HG03196 (cell line): ENCODE results near the gene KRTAP10-4.

Source experiments
- ATAC-seq: cut with Tn5 transposase; IDR thresholded peaks from one replicate; pipeline ENCODE4 v1.9.1; 2021; ENCODE audit not compliant: unreplicated experiment

Gene KRTAP10-4

DNA sequence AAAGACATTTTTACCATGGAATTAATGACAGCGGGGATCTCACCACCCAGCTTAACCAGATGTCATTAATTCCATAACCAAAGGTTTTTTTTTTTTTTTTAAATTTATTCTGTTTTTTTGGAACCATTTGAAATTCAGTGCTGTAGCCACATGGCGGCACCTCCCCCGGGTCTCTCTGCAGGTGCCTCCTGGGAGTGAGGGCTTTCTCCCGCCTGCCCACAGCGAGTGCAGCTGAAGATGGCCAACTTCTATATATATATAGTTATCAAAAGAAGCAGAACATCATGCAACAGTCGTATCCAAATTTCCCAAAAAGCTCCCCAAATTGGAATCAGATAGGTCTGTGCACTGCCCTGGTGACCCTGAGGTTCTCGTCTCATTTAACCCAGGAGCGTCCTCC is 41.9 kb downstream of the KRTAP10-4 start:
- ATAC-seq, result no peak

- ATAC-seq, result no peak
These were observed 42.5 kb downstream of the KRTAP10-4 start for GRCh38 chr21:44615911-44616590.

DNA sequence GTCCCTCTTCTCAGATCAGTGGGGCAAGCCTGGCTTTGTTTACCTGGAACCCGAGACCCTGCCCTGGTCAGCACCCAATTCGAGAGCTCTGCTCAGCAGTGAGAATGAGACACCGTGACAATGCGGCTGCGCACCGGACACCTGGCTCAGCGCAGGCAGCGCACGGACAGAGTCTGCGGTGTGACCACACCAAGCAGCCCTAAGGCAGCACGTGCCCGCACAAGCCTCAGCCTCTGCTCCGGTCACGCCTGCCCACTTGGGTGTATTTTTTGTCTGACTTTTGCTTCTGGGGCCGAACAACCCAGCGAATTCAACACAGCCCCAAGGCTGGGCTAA is 43.0 kb downstream of the KRTAP10-4 start:
- ATAC-seq, result no peak

- no peak for ATAC-seq
These were observed 43.6 kb downstream of the KRTAP10-4 start for GRCh38 chr21:44617071-44617501.

- no peak for ATAC-seq
These were observed 45.0 kb downstream of the KRTAP10-4 start for GRCh38 chr21:44618504-44618903.

- ATAC-seq, result no peak
These were observed 45.4 kb downstream of the KRTAP10-4 start for GRCh38 chr21:44618909-44619308.

GRCh38 chr21:44619886-44620285 is 46.4 kb downstream of the KRTAP10-4 start:
- ATAC-seq, result no peak

DNA sequence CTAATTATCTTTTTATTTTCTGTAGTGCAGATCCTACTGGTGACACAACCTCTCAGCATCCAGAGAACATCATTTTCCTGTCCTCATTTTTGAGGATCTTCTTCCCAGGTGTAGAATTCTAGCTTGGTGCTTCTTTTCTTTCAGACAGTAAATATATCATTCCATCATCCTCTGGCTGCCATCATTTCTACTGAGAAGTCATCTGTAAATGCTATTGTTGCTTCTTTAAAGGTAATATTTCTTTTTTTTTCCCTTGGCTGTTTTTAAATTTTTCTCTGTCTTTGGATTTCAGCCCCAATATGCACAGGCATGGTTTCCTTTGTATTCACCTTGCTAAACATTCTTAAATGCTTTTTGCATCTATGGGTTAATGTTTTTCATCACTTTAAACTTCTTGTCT is 50.0 kb downstream of the KRTAP10-4 start:
- no peak for ATAC-seq
